HepG2 (cell line): Measurements from ENCODE around the gene NDC80. TPM values are rescaled to one million over a fixed set of nuclear protein-coding genes. Genes with fewer than 3 reads are reported as not detected.
A peak's percentile ranks its signal among the peaks of the same experiment; 100 is the strongest.

Experiments
- BCL6 ChIP-seq: IDR thresholded peaks from 2 replicates; pipeline ENCODE4 v1.6.1; 2016; ENCODE audit warnings: missing genetic modification reagents, missing compliant biosample characterization
- CBX2 ChIP-seq, 2 experiments: fragments of 200-600 bp in 1 of 2; sonication (generic); formaldehyde crosslinking in 1 of 2; IDR thresholded peaks; 2 replicates each; pipeline versions ENCODE4 v1.7.0 to v1.8.1; 2018 to 2022; ENCODE audit warnings: low read depth in 2 of 2, low read length in 1 of 2, mild to moderate bottlenecking in 1 of 2, missing genetic modification reagents in 1 of 2
- CCDC6 ChIP-seq: sonication (generic); formaldehyde crosslinking; IDR thresholded peaks from 2 replicates; pipeline ENCODE4 v1.8.1; 2022; ENCODE audit warnings: mild to moderate bottlenecking, missing genetic modification reagents, moderate library complexity
- HIVEP1 ChIP-seq: sonication (generic); formaldehyde crosslinking; IDR thresholded peaks from 2 replicates; pipeline ENCODE4 v1.4.0; 2020; ENCODE audit warnings: mild to moderate bottlenecking, missing genetic modification reagents
- RFX1 ChIP-seq: fragments of 450-650 bp; IDR thresholded peaks from 2 replicates; pipeline ENCODE4 v1.6.1; 2017
- RXRA ChIP-seq: sonication (generic); formaldehyde crosslinking; IDR thresholded peaks from 2 replicates; pipeline ENCODE4 v1.5.1; 2020; ENCODE audit warnings: missing genetic modification reagents
- SP140L ChIP-seq: sonication (generic); formaldehyde crosslinking; IDR thresholded peaks from 2 replicates; pipeline ENCODE4 v1.4.0; 2020; ENCODE audit warnings: missing genetic modification reagents, borderline replicate concordance
- TARDBP ChIP-seq: sonication (generic); formaldehyde crosslinking; IDR thresholded peaks from 2 replicates; pipeline ENCODE4 v1.8.0; 2022; ENCODE audit warnings: mild to moderate bottlenecking, missing genetic modification reagents
- TBP ChIP-seq: sonication (generic); formaldehyde crosslinking; IDR thresholded peaks from 2 replicates; pipeline ENCODE4 v1.5.0; 2020; ENCODE audit warnings: missing genetic modification reagents
- ZBTB37 ChIP-seq: sonication (generic); formaldehyde crosslinking; IDR thresholded peaks from 2 replicates; pipeline ENCODE4 v1.4.0; 2020; ENCODE audit warnings: mild to moderate bottlenecking, missing genetic modification reagents
- ZNF142 ChIP-seq: sonication (generic); formaldehyde crosslinking; IDR thresholded peaks from 2 replicates; pipeline ENCODE4 v1.4.0; 2020; ENCODE audit warnings: missing genetic modification reagents
- ZNF224 ChIP-seq: sonication (generic); formaldehyde crosslinking; IDR thresholded peaks from 2 replicates; pipeline ENCODE4 v1.5.0; 2020; ENCODE audit warnings: mild to moderate bottlenecking, missing genetic modification reagents
- ZNF333 ChIP-seq: sonication (generic); formaldehyde crosslinking; IDR thresholded peaks from 2 replicates; pipeline ENCODE4 v1.4.0; 2020; ENCODE audit warnings: mild to moderate bottlenecking, missing genetic modification reagents, borderline replicate concordance
- ZNF432 ChIP-seq: sonication (generic); formaldehyde crosslinking; IDR thresholded peaks from 2 replicates; pipeline ENCODE4 v1.5.0; 2020; ENCODE audit warnings: missing genetic modification reagents, mild to moderate bottlenecking, borderline replicate concordance
- ZNF496 ChIP-seq: sonication (generic); formaldehyde crosslinking; IDR thresholded peaks from 2 replicates; pipeline ENCODE4 v1.8.1; 2023; ENCODE audit warnings: mild to moderate bottlenecking, moderate library complexity, missing genetic modification reagents; ENCODE audit not compliant: insufficient replicate concordance
- ZNF615 ChIP-seq: sonication (generic); formaldehyde crosslinking; IDR thresholded peaks from 2 replicates; pipeline ENCODE4 v1.5.0; 2020; ENCODE audit warnings: mild to moderate bottlenecking, missing genetic modification reagents, borderline replicate concordance
- ZNF704 ChIP-seq: sonication (generic); formaldehyde crosslinking; IDR thresholded peaks from 2 replicates; pipeline ENCODE4 v1.8.1; 2023; ENCODE audit warnings: mild to moderate bottlenecking, inconsistent platforms, moderate library complexity, missing genetic modification reagents, borderline replicate concordance
- ZNF75D ChIP-seq: sonication (generic); formaldehyde crosslinking; IDR thresholded peaks from 2 replicates; pipeline ENCODE4 v1.8.1; 2023; ENCODE audit warnings: missing genetic modification reagents, mild to moderate bottlenecking, borderline replicate concordance
- polyA plus RNA-seq, 8 experiments: library from polyadenylated mRNA; depleted of rRNA in 3 of 8; stranded (reverse) in 7 of 8; unstranded in 1 of 8; fragments of >200 nt; fragmentation: Illumina TruSeq in 4 of 8; extraction: Trizol in 4 of 8; gene quantifications; 2 replicates each; pipeline versions ENCODE4 v1.2.1 to v1.2.3, GENCODE V29; 2011 to 2016; ENCODE audit warnings: low read depth in 4 of 8, missing spikeins in 1 of 8, mixed read lengths in 1 of 8; ENCODE audit not compliant: insufficient read depth in 1 of 8
- total RNA-seq, 5 experiments: library from RNA; depleted of rRNA; stranded (reverse); fragments of >200 nt; fragmentation: Illumina TruSeq; extraction: Trizol; gene quantifications; 2 replicates each; pipeline ENCODE4 v1.2.3, GENCODE V29; 2016; ENCODE audit warnings: low read depth in 1 of 5

NDC80 gene
- total and polyA plus RNA-seq, 2 of the 13 experiments (the other 11 are each of a cell fraction or from before 2014, with no cell fraction given), result 9.6 to 33.0 TPM

GRCh38 chr18:2571200-2572170 lies at the start of gene NDC80, which contains the start of gene METTL4 (continued):
- TF ChIP-seq ZNF142 (no peak), ZNF496 (CRISPR knock-in tag) (peak; percentile 47), BCL6 (CRISPR knock-in tag) (no peak; the same call in 1 of the 2 replicates), TBP (peak; percentile 88), ZNF615 (CRISPR knock-in tag) (no peak), HIVEP1 (CRISPR knock-in tag) (peak; percentile 74), RXRA (CRISPR knock-in tag) (peak; percentile 58), CBX2 (IDR thresholded peaks at IDR 0.05; ENCODE audit: low read depth, low read length) (no peak), CBX2 (CRISPR knock-in tag; IDR thresholded peaks at IDR 0.05; ENCODE audit: low read depth) (peak; percentile 80; the same call in 1 of the 2 replicates), ZNF704 (CRISPR knock-in tag) (no peak), ZNF75D (CRISPR knock-in tag) (no peak), ZNF432 (CRISPR knock-in tag) (no peak), ZNF224 (no peak), ZNF333 (CRISPR knock-in tag) (no peak), SP140L (CRISPR knock-in tag) (no peak), CCDC6 (CRISPR knock-in tag) (peak; percentile 99), TARDBP (CRISPR knock-in tag) (peak; percentile 86), RFX1 (no peak), ZBTB37 (no peak)
